Hepatocyte (in vitro differentiated cells): ENCODE data around the gene THSD4. TPM values are rescaled to one million over a fixed set of nuclear protein-coding genes. Genes with fewer than 3 reads are reported as not detected.

Experiments
- DNase-seq: peaks from one replicate; pipeline ENCODE4 v3.0.0-alpha.2; 2016; ENCODE audit warnings: low spot score
- H2AFZ ChIP-seq: fragments of 200-600 bp; sonication (generic); 2 replicates; pipeline ENCODE4 v1.6.0; 2016; ENCODE audit warnings: antibody characterized with exemption, mild to moderate bottlenecking
- H3K27ac ChIP-seq: fragments of 200-600 bp; sonication (generic); 2 replicates; pipeline ENCODE4 v1.5.1; 2016; ENCODE audit warnings: mild to moderate bottlenecking
- H3K27me3 ChIP-seq: fragments of 200-600 bp; sonication (generic); 2 replicates; pipeline ENCODE4 v1.6.1; 2016
- H3K36me3 ChIP-seq: fragments of 200-600 bp; sonication (generic); replicated peaks from 2 replicates; pipeline ENCODE4 v1.5.1; 2016; ENCODE audit warnings: low read depth; ENCODE audit not compliant: insufficient read depth
- H3K4me1 ChIP-seq: fragments of 200-600 bp; sonication (generic); 2 replicates; pipeline ENCODE4 v1.5.1; 2016; ENCODE audit warnings: mild to moderate bottlenecking, moderate library complexity; ENCODE audit not compliant: insufficient read depth
- H3K4me2 ChIP-seq: fragments of 200-600 bp; sonication (generic); 2 replicates; pipeline ENCODE4 v1.6.0; 2016
- H3K4me3 ChIP-seq: fragments of 200-600 bp; sonication (generic); 2 replicates; pipeline ENCODE4 v1.5.1; 2016; ENCODE audit warnings: mild to moderate bottlenecking
- H3K79me2 ChIP-seq: fragments of 200-600 bp; sonication (generic); 2 replicates; pipeline ENCODE4 v1.6.0; 2017; ENCODE audit warnings: mild to moderate bottlenecking
- H3K9me2 ChIP-seq: fragments of 200-600 bp; sonication (generic); replicated peaks from 2 replicates; pipeline ENCODE4 v1.6.0; 2017; ENCODE audit warnings: mild to moderate bottlenecking; ENCODE audit not compliant: insufficient read depth
- H3K9me3 ChIP-seq: fragments of 200-600 bp; sonication (generic); 2 replicates; pipeline ENCODE4 v1.5.1; 2016; ENCODE audit warnings: low read depth, mild to moderate bottlenecking
- H4K20me1 ChIP-seq: fragments of 200-600 bp; sonication (generic); 2 replicates; pipeline ENCODE4 v1.6.0; 2016; ENCODE audit warnings: mild to moderate bottlenecking; ENCODE audit not compliant: insufficient read depth, poor library complexity, severe bottlenecking
- CTCF ChIP-seq: fragments of 200-600 bp; sonication (generic); IDR thresholded peaks from 2 replicates; pipeline ENCODE4 v1.5.1; 2016; ENCODE audit warnings: antibody characterized with exemption, mild to moderate bottlenecking; ENCODE audit not compliant: poor library complexity
- EZH2 ChIP-seq: fragments of 200-600 bp; sonication (generic); IDR thresholded peaks from 2 replicates; pipeline ENCODE4 v1.6.1; 2016; ENCODE audit warnings: antibody characterized with exemption, mild to moderate bottlenecking, borderline replicate concordance
- EZH2phosphoT487 ChIP-seq: fragments of 200-600 bp; sonication (generic); IDR thresholded peaks from one replicate; pipeline ENCODE4 v1.6.1; 2018; ENCODE audit warnings: antibody characterized with exemption, mild to moderate bottlenecking, low read depth, moderate library complexity; ENCODE audit not compliant: unreplicated experiment, severe bottlenecking
- WGBS: methylation state at CpG from one replicate; pipeline ENCODE4 v1.1.6; 2016; ENCODE audit warnings: low lambda C conversion rate; ENCODE audit errors: missing lambda C conversion rate; 5-methylcytosine and 5-hydroxymethylcytosine counted together
- polyA plus RNA-seq: library from polyadenylated mRNA; unstranded; fragments of >200 nt; fragmentation: Nextera tagmentation; extraction: Ambion mirVana; gene quantifications from 2 replicates; pipeline ENCODE4 v1.2.1, GENCODE V29; 2016
- total RNA-seq: library from RNA; depleted of rRNA; stranded (reverse); fragments of >200 nt; gene quantifications from 2 replicates; pipeline ENCODE4 v1.2.3, GENCODE V29; 2014

THSD4 gene
- total and polyA plus RNA-seq, 2 experiments from 2014 or later, result 4.3 to 7.0 TPM

GRCh38 chr15:71118881-71119632 is 3.8 kb downstream of the THSD4 start:
- H3K27me3 ChIP-seq, result peaks cover 13% of the 10 kb centered on the region
- H3K4me1 ChIP-seq, result no peaks in the 10 kb centered on the region

GRCh38 chr15:71120428-71120944 is 5.2 kb downstream of the THSD4 start:
- no peak overlapping the region for H3K27ac ChIP-seq
- no peaks in the 10 kb centered on the region for H3K79me2 ChIP-seq
- no peak overlapping the region for H2AFZ ChIP-seq
- H3K36me3 ChIP-seq, result no peaks in the 10 kb centered on the region
- TF ChIP-seq EZH2phosphoT487 (no peak), EZH2 (no peak), CTCF (no peak)
- WGBS, result 87% methylated on average over 8 of the region's 8 CpGs
- no peak for DNase-seq
- no peaks in the 10 kb centered on the region for H3K9me2 ChIP-seq
- no peaks in the 10 kb centered on the region for H3K4me1 ChIP-seq
- no peaks in the 10 kb centered on the region for H4K20me1 ChIP-seq
- H3K9me3 ChIP-seq, result no peaks in the 10 kb centered on the region
- no peak overlapping the region for H3K4me3 ChIP-seq
- H3K27me3 ChIP-seq, result peaks cover 13% of the 10 kb centered on the region
- no peak overlapping the region for H3K4me2 ChIP-seq

More at GRCh38 chr15:71118881-71119632, 3.8 kb downstream of the THSD4 start:
- no peak for DNase-seq
- Histone ChIP-seq H4K20me1 (no peaks in the 10 kb centered on the region), H3K36me3 (no peaks in the 10 kb centered on the region), H2AFZ (no peak overlapping the region), H3K4me2 (no peak overlapping the region), H3K4me3 (no peak overlapping the region), H3K9me3 (no peaks in the 10 kb centered on the region), H3K9me2 (no peaks in the 10 kb centered on the region), H3K79me2 (no peaks in the 10 kb centered on the region), H3K27ac (no peak overlapping the region)
- WGBS, result 93% methylated on average over 11 of the region's 11 CpGs
- TF ChIP-seq CTCF, result no peak
- TF ChIP-seq EZH2, result no peak
- no peak for TF ChIP-seq EZH2phosphoT487

- Histone ChIP-seq H3K27me3 (peaks cover 12% of the 10 kb centered on the region), H3K9me3 (no peaks in the 10 kb centered on the region), H3K79me2 (no peaks in the 10 kb centered on the region), H3K4me3 (no peak overlapping the region), H4K20me1 (no peaks in the 10 kb centered on the region), H3K27ac (no peak overlapping the region), H3K4me1 (no peaks in the 10 kb centered on the region), H3K36me3 (no peaks in the 10 kb centered on the region), H2AFZ (no peak overlapping the region), H3K9me2 (no peaks in the 10 kb centered on the region), H3K4me2 (no peak overlapping the region)
- WGBS, result 72% methylated on average over 4 of the region's 4 CpGs
- no peak for DNase-seq
- TF ChIP-seq EZH2phosphoT487, result no peak
- no peak for TF ChIP-seq CTCF
- TF ChIP-seq EZH2, result no peak
Measured at GRCh38 chr15:71121442-71121841, 6.2 kb downstream of the THSD4 start.
